Adrenal gland (tissue), 5 donors: ENCODE results near the gene GSG1L2.

Experiments used
- CTCF ChIP-seq, 6 experiments: fragments of 450-650 bp in 4 of 6; fragments of 200-600 bp in 2 of 6; sonication (generic) in 1 of 6; IDR thresholded peaks; 1 replicate in 5 of 6; 2 replicates in 1 of 6; pipeline versions ENCODE4 v1.5.1 to v1.8.0; 2016 to 2021; ENCODE audit warnings: antibody characterized with exemption in 6 of 6, mild to moderate bottlenecking in 2 of 6, moderate library complexity in 1 of 6
- POLR2A ChIP-seq, 2 donors: fragments of 450-650 bp; IDR thresholded peaks; one replicate each; pipeline ENCODE4 v1.6.1; 2017; ENCODE audit warnings: antibody characterized with exemption in 2 of 2, mild to moderate bottlenecking in 2 of 2, moderate library complexity in 1 of 2
- donor health status: DM: no; HTN: no; CAD: no.

GRCh38 chr17:9860851-9861250 lies 39.0 kb upstream of the GSG1L2 start:
- TF ChIP-seq CTCF (IDR thresholded peaks at IDR 0.05) (no peak), POLR2A (IDR thresholded peaks at IDR 0.05) (no peak)
